Jurkat, Clone E6-1 (cell line): ENCODE measurements around the gene DCTN1. TPM values are rescaled to one million over a fixed set of nuclear protein-coding genes. Genes with fewer than 3 reads are reported as not detected.
A peak's percentile ranks its signal among the peaks of the same experiment; 100 is the strongest.
"Not testable (repeated sequence)": the region's sequence is repeated elsewhere in the genome, so short reads cannot be mapped to it uniquely, and the experiment has no call there.

Experiments used
- DNase-seq: peaks from one replicate; pipeline ENCODE4 v3.0.0-alpha.2; 2011; ENCODE audit warnings: low read depth, low spot score
- H3K4me3 ChIP-seq: 2 replicates; pipeline ENCODE4 v1.5.1; 2011; ENCODE audit warnings: mild to moderate bottlenecking, low read length, control low read depth, moderate library complexity
- polyA plus RNA-seq: library from polyadenylated mRNA; unstranded; fragments of >200 nt; gene quantifications from one replicate; pipeline ENCODE4 v1.2.1, GENCODE V29; 2012; ENCODE audit warnings: missing spikeins; ENCODE audit not compliant: insufficient read length, insufficient read depth

Gene DCTN1
- 167 TPM for polyA plus RNA-seq

- H3K4me3 ChIP-seq, result no peak within 1 kb of the TSS
- DNase-seq, result peak; percentile 6
Observed at GRCh38 chr2:74379851-74380789, at the start of gene DCTN1. Gene DCTN1, minus strand, starts transcription at chr2:74380311. Its CDS starts 274 bp downstream, at chr2:74380037.

- DNase-seq, result no peak
- no peak overlapping the region for H3K4me3 ChIP-seq
Observed at GRCh38 chr2:74428675-74429074, 48.6 kb upstream of the DCTN1 start.

- no peak for DNase-seq
- H3K4me3 ChIP-seq, result no peak overlapping the region
Observed at GRCh38 chr2:74427551-74427950, 47.4 kb upstream of the DCTN1 start.

GRCh38 chr2:74426181-74426758, 46.2 kb upstream of the DCTN1 start:
- no peak for DNase-seq
- H3K4me3 ChIP-seq, result no peak overlapping the region

GRCh38 chr2:74425523-74425922, 45.4 kb upstream of the DCTN1 start:
- no peak for DNase-seq
- H3K4me3 ChIP-seq, result no peak overlapping the region

- no peak overlapping the region for H3K4me3 ChIP-seq
- DNase-seq, result no peak
Observed at GRCh38 chr2:74424995-74425406, 44.9 kb upstream of the DCTN1 start.

- H3K4me3 ChIP-seq, result no peak overlapping the region
- no peak for DNase-seq
Observed at GRCh38 chr2:74424139-74424992, 44.3 kb upstream of the DCTN1 start.

- no peak for DNase-seq
- no peak overlapping the region for H3K4me3 ChIP-seq
Observed at GRCh38 chr2:74423231-74424095, 43.4 kb upstream of the DCTN1 start.

- peak within 1 kb of the TSS; percentile 90 for H3K4me3 ChIP-seq
- peak; percentile 89 for DNase-seq
Observed at GRCh38 chr2:74421221-74421870, 41.2 kb upstream of the DCTN1 start, which contains the start of the genes C2orf81 and WDR54. Gene C2orf81, minus strand, starts transcription at chr2:74421619. Its CDS starts 59 bp downstream, at chr2:74421560. Gene WDR54, plus strand, starts transcription at chr2:74421730. Its CDS starts 424 bp downstream, at chr2:74422154.

- not testable (repeated sequence) for DNase-seq
- peak overlapping the region; percentile 90 for H3K4me3 ChIP-seq
Observed at GRCh38 chr2:74420443-74421103, 40.5 kb upstream of the DCTN1 start.

GRCh38 chr2:74420006-74420405, 39.9 kb upstream of the DCTN1 start:
- DNase-seq, result no peak
- no peak overlapping the region for H3K4me3 ChIP-seq

GRCh38 chr2:74419345-74419744, 39.2 kb upstream of the DCTN1 start:
- no peak overlapping the region for H3K4me3 ChIP-seq
- DNase-seq, result no peak

GRCh38 chr2:74418312-74418711, 38.2 kb upstream of the DCTN1 start:
- no peak overlapping the region for H3K4me3 ChIP-seq
- DNase-seq, result no peak

GRCh38 chr2:74417763-74418162, 37.7 kb upstream of the DCTN1 start:
- DNase-seq, result no peak
- H3K4me3 ChIP-seq, result no peak overlapping the region

- H3K4me3 ChIP-seq, result no peak overlapping the region
- no peak for DNase-seq
Observed at GRCh38 chr2:74417197-74417596, 37.1 kb upstream of the DCTN1 start.

GRCh38 chr2:74416778-74417177, 36.7 kb upstream of the DCTN1 start:
- DNase-seq, result no peak
- no peak overlapping the region for H3K4me3 ChIP-seq

GRCh38 chr2:74415762-74416395, 35.8 kb upstream of the DCTN1 start:
- H3K4me3 ChIP-seq, result no peak overlapping the region

More at GRCh38 chr2:74415762-74416395, 35.8 kb upstream of the DCTN1 start:
- DNase-seq, result no peak
